Measurements from ENCODE around the gene ADAMTS3. TPM values are rescaled to one million over a fixed set of nuclear protein-coding genes. Genes with fewer than 3 reads are reported as not detected.

ADAMTS3 gene
- total RNA-seq, 1 experiment from 2014 or later: 4.4 TPM

- POLR2A ChIA-PET: no interaction called here
- no peaks in the 10 kb centered on the region for H3K36me3 Mint-ChIP-seq
- H3K9me3 Mint-ChIP-seq: peaks cover 16% of the 10 kb centered on the region
- H3K4me1 Mint-ChIP-seq: no peaks in the 10 kb centered on the region
- H3K27ac Mint-ChIP-seq: no peak overlapping the region
- CTCF ChIA-PET: interaction anchor here (1.3 kb wide), 1 partner anchor 94 kb away, joined by 3 read pairs; no protein-coding TSS in a partner anchor
- no peaks in the 10 kb centered on the region for H3K27me3 Mint-ChIP-seq (ENCODE audit: low read depth)
- ATAC-seq (no peak), DNase-seq (ENCODE audit: low spot score) (no peak)
- no peak for TF ChIP-seq HMGXB4 (CRISPR knock-in tag; IDR thresholded peaks at IDR 0.05)
- TF ChIP-seq NFATC4 (CRISPR knock-in tag; IDR thresholded peaks at IDR 0.05): no peak
- TF ChIP-seq, protein P1, sequence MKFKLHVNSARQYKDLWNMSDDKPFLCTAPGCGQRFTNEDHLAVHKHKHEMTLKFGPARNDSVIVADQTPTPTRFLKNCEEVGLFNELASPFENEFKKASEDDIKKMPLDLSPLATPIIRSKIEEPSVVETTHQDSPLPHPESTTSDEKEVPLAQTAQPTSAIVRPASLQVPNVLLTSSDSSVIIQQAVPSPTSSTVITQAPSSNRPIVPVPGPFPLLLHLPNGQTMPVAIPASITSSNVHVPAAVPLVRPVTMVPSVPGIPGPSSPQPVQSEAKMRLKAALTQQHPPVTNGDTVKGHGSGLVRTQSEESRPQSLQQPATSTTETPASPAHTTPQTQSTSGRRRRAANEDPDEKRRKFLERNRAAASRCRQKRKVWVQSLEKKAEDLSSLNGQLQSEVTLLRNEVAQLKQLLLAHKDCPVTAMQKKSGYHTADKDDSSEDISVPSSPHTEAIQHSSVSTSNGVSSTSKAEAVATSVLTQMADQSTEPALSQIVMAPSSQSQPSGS (CRISPR knock-in tag; IDR thresholded peaks at IDR 0.05; ENCODE audit: borderline replicate concordance, low read depth): no peak
- no peak for TF ChIP-seq STAT6 (CRISPR knock-in tag; conservative IDR thresholded peaks at IDR 0.05; ENCODE audit: low read depth)
- no peak for TF ChIP-seq RORB (CRISPR knock-in tag; IDR thresholded peaks at IDR 0.05)
- no peak for TF ChIP-seq TCF7 (CRISPR knock-in tag; IDR thresholded peaks at IDR 0.05; ENCODE audit: low read depth)
- TF ChIP-seq CTCF (IDR thresholded peaks at IDR 0.05): no peak
- TF ChIP-seq PRRX2 (CRISPR knock-in tag; IDR thresholded peaks at IDR 0.05): no peak
- no peak for TF ChIP-seq ZNF317 (CRISPR knock-in tag; IDR thresholded peaks at IDR 0.05; ENCODE audit: borderline replicate concordance, low read depth)
- no peak for TF ChIP-seq CREB1 (CRISPR knock-in tag; IDR thresholded peaks at IDR 0.05)
- no peak for TF ChIP-seq GABPB1 (CRISPR knock-in tag; IDR thresholded peaks at IDR 0.05)
- TF ChIP-seq, protein P2, sequence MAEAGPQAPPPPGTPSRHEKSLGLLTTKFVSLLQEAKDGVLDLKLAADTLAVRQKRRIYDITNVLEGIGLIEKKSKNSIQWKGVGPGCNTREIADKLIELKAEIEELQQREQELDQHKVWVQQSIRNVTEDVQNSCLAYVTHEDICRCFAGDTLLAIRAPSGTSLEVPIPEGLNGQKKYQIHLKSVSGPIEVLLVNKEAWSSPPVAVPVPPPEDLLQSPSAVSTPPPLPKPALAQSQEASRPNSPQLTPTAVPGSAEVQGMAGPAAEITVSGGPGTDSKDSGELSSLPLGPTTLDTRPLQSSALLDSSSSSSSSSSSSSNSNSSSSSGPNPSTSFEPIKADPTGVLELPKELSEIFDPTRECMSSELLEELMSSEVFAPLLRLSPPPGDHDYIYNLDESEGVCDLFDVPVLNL (CRISPR knock-in tag; IDR thresholded peaks at IDR 0.05; ENCODE audit: borderline replicate concordance, low read depth): no peak
- no peak for TF ChIP-seq SP1 (CRISPR knock-in tag; conservative IDR thresholded peaks at IDR 0.05)
- TF ChIP-seq, protein P3, sequence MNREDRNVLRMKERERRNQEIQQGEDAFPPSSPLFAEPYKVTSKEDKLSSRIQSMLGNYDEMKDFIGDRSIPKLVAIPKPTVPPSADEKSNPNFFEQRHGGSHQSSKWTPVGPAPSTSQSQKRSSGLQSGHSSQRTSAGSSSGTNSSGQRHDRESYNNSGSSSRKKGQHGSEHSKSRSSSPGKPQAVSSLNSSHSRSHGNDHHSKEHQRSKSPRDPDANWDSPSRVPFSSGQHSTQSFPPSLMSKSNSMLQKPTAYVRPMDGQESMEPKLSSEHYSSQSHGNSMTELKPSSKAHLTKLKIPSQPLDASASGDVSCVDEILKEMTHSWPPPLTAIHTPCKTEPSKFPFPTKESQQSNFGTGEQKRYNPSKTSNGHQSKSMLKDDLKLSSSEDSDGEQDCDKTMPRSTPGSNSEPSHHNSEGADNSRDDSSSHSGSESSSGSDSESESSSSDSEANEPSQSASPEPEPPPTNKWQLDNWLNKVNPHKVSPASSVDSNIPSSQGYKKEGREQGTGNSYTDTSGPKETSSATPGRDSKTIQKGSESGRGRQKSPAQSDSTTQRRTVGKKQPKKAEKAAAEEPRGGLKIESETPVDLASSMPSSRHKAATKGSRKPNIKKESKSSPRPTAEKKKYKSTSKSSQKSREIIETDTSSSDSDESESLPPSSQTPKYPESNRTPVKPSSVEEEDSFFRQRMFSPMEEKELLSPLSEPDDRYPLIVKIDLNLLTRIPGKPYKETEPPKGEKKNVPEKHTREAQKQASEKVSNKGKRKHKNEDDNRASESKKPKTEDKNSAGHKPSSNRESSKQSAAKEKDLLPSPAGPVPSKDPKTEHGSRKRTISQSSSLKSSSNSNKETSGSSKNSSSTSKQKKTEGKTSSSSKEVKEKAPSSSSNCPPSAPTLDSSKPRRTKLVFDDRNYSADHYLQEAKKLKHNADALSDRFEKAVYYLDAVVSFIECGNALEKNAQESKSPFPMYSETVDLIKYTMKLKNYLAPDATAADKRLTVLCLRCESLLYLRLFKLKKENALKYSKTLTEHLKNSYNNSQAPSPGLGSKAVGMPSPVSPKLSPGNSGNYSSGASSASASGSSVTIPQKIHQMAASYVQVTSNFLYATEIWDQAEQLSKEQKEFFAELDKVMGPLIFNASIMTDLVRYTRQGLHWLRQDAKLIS (CRISPR knock-in tag; IDR thresholded peaks at IDR 0.05; ENCODE audit: borderline replicate concordance): no peak
- no peak for TF ChIP-seq PRDM15 (CRISPR knock-in tag; IDR thresholded peaks at IDR 0.05)
- no peak for TF ChIP-seq NFE2L1 (CRISPR knock-in tag; IDR thresholded peaks at IDR 0.05)
- TF ChIP-seq OVOL2 (CRISPR knock-in tag; IDR thresholded peaks at IDR 0.05; ENCODE audit: borderline replicate concordance): no peak
- TF ChIP-seq E2F1 (CRISPR knock-in tag; IDR thresholded peaks at IDR 0.05): no peak
- no peak for TF ChIP-seq ZNF396 (CRISPR knock-in tag; IDR thresholded peaks at IDR 0.05; ENCODE audit: borderline replicate concordance)
- TF ChIP-seq SOX15 (CRISPR knock-in tag; IDR thresholded peaks at IDR 0.05): no peak
- H3K4me3 Mint-ChIP-seq: no peak overlapping the region
Measured at GRCh38 chr4:72473434-72473900, 95.6 kb downstream of the ADAMTS3 start.
